NT2/D1 (cell line): ENCODE measurements around the gene SLC25A25.

Experiments
- YY1 ChIP-seq: IDR thresholded peaks from 2 replicates; pipeline ENCODE4 v1.6.1; 2011; ENCODE audit not compliant: insufficient read length, insufficient read depth
- ZNF274 ChIP-seq: IDR thresholded peaks from 2 replicates; pipeline ENCODE4 v1.6.1; 2011; ENCODE audit warnings: mild to moderate bottlenecking, low read depth, low read length

GRCh38 chr9:128096616-128097536, 28.8 kb downstream of the SLC25A25 start:
- TF ChIP-seq YY1 = no peak
- no peak for TF ChIP-seq ZNF274
